Tongue (tissue), 2 donors: ENCODE results near the gene DGCR6L. TPM values are rescaled to one million over a fixed set of nuclear protein-coding genes. Genes with fewer than 3 reads are reported as not detected.
A peak's percentile ranks its signal among the peaks of the same experiment; 100 is the strongest.
"Not testable (repeated sequence)": the region's sequence is repeated elsewhere in the genome, so short reads cannot be mapped to it uniquely, and the experiment has no call there.

ENCODE experiments used
- DNase-seq: peaks from one replicate; pipeline ENCODE4 v3.0.0-alpha.2; 2015
- total RNA-seq: library from RNA; depleted of rRNA; stranded (reverse); fragments of >200 nt; gene quantifications from one replicate; pipeline ENCODE4 v1.2.3, GENCODE V29; 2014

Gene DGCR6L
- total RNA-seq, 1 donor from 2014 or later = 37.6 TPM

DNA sequence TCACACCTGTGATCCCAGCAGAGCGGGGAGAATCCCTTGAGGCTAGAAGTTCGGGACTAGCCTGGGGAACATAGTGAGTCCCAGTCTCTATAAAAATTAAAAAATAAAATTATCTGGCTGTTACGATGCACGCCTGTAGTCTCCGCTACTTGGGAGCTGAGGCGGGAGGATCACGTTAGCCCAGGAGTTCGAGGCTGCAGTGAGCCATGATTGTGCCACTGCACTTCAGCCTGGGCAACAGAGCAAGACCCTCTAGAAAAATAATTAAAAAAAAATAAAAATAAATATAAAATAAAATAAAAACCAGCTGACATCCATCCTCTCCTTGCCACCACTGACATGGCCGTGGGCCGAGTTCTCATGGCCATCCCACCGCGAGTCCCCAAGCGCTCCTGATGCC is 44.0 kb downstream of the DGCR6L start:
- DNase-seq = no peak

GRCh38 chr22:20275325-20275724 is 44.5 kb downstream of the DGCR6L start:
- DNase-seq = not testable (repeated sequence)

DNA sequence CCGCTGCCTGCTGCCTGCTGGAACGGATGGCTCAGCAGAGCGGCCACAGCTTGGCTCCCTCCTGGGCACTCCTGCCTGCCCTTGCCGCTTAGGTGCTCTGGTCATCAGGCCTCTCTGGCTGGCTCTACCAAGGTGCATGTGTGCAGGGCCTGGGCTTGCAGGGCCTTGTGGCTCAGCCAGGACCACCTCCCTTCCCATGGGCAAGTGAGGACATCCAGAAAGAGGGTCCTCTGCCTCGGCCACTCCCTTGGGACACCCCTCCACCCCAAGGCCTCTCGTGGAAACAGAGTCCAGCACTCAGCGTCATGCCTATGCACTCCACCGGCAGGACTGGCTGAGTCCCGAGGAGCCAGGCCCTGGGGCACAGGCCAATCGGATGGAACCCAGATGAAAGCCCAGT is 45.5 kb downstream of the DGCR6L start:
- not testable (repeated sequence) for DNase-seq

- DNase-seq = peak; percentile 85
Measured at GRCh38 chr22:20273758-20274181, 46.1 kb downstream of the DGCR6L start.

DNA sequence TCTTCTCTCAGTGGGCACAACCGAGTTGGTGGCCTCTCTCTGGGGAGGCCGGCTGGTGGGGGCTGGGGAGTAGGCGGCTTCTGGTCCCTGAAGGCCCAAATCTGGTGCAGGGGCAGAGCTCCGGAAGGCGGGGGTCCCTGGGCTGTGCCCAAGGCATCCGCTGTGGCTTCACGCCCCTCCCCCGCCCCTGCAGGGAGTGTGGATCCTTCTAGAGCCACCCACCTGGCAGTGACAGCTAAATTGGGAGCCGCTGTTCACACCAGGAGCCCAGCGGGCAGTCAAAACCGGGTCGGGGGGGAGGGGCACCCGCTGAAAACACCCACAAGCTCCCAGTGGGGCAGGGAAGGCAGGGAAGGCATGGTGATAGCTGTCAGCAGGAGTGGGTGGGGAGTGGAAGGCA is 47.2 kb downstream of the DGCR6L start:
- no peak for DNase-seq

DNA sequence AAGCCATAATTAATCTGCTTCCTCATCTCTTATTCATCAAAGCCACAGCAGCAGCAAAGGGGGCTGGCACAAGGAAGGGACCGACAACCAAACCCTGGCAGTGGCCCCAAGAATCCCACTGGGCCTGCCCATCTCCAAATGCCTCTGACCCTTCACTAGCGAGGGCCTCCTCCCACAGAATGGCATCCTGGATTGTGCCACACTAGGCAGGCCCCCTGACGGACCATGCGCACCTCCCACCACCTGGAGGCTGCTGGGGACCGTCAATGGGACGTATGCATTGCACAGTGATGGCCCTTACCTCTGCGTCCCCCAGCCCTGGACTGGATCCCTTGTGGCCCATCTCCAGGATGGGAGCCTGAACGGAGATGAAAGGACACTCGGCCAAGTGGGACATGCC is 47.7 kb downstream of the DGCR6L start:
- no peak for DNase-seq

DNA sequence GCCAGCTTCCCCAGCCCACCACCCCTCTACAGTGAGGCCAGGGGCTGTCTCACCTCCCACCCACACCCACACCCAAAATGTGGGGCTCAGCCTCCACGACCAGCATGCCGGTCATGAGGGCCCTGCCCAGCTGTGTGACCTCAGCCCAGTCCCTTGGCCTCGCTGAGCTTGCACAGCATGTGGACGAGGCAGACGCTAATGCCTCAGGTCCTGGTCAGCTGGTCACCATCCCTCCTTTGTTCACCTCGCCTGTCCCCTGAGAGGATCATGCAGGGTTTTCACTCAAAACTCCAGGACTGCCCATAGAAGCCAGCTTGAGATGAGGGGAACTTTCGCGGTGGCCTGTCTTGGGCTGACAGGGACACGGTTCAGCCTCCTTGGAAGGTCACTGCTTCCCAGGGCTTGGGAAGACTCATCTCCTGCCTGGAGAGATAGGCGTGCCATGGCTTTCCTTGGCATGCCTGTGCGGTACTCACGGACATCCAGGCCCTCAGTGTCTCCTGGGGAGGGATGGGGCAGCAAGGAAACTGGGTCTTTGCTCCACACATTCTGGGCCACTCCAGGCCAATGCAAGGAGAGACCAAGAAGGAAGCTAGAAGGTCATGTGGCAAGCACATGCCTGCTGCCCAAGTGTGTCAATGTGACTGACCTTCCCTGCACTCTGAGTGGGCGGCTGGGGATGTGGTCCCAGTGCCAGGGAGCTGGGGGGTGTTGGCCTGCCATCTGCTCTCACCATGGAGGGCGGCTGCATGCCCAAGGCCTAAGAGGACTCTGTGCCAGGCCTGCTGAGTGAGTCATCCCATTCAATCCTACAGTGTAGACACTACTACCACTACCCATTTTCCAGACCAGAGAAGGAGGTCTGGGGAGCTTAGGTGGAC is 48.5 kb downstream of the DGCR6L start:
- DNase-seq = no peak

- not testable (repeated sequence) for DNase-seq
Measured at GRCh38 chr22:20270190-20271113, 49.4 kb downstream of the DGCR6L start.

- DNase-seq = not testable (repeated sequence)
Measured at GRCh38 chr22:20269673-20270072, 50.2 kb downstream of the DGCR6L start.

- not testable (repeated sequence) for DNase-seq
Measured at GRCh38 chr22:20269201-20269600, 50.7 kb downstream of the DGCR6L start.

- peak; percentile 83 for DNase-seq
Measured at GRCh38 chr22:20268279-20269012, 51.4 kb downstream of the DGCR6L start, which contains the start of gene RTN4R. RTN4R (minus strand) TSS chr22:20268318; CDS start chr22:20268092, 226 bp downstream.

DNA sequence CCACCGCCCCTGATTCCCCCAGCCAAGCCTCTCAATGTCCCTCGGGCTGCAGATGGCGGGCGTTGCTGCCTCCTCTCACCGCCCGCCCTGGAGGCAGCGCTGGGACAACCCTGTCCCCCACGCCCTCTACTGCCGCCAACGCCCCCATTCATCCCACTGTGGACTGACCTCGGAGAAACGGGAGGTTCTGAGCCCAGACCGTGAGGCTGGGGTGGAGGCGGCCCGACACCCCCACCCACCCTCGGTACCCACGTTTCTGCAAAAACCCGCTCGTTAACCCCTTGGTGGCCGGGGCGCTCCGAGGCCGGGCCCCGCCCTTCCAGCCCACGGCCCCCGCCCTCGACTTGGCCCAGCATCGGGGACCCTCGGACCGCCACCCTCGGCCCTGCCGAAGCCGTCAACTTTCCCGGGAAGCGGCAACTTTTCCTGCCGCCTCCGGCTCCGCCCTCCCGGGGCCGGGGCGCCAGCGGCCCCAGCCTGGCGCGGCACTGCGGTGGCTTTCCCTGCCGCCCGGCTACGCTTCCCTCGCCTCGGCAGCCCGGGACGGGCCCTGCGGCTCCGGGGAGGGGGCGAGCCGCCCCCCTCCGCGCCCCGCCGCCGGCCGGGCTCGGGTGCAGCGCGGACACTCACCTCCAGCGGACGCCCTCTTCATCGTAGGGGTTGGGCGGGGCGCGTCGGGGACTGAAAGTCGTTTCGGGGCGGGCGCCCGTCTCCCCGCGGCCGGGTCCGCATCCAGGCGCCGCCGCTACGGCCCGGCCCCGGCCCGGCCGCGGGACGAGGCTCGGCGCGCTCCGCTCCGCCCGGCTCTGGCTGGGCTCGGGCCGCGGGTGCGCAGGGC is 52.2 kb downstream of the DGCR6L start:
- DNase-seq = no peak

- DNase-seq = not testable (repeated sequence)
Measured at GRCh38 chr22:20266667-20267440, 53.0 kb downstream of the DGCR6L start.

GRCh38 chr22:20265772-20266666 is 53.8 kb downstream of the DGCR6L start:
- DNase-seq = not testable (repeated sequence)

- DNase-seq = peak; percentile 73
Measured at GRCh38 chr22:20264614-20265452, 55.0 kb downstream of the DGCR6L start.
